ENCODE measurements around the gene OR11L1.

OR11L1 gene

GRCh38 chr1:247862756-247863155, 21.1 kb upstream of the OR11L1 start:
- no peaks in the 10 kb centered on the region for H3K36me3 ChIP-seq
- H3K9me3 ChIP-seq, result no peaks in the 10 kb centered on the region
- TF ChIP-seq CTCF (IDR thresholded peaks at IDR 0.05), result no peak
- peaks cover 23% of the 10 kb centered on the region for H3K27me3 ChIP-seq
- H3K4me1 ChIP-seq (ENCODE audit: control insufficient read depth in 1 of 2, insufficient read depth in 1 of 2, low read depth in 1 of 2, low read length in 1 of 2), result peaks cover 3 to 6% of the 10 kb centered on the region in 2 experiments
- no peak overlapping the region for H3K27ac ChIP-seq
- H3K4me3 ChIP-seq (ENCODE audit: low read depth in 1 of 2, low read length in 1 of 2), result no peak overlapping the region

- Histone ChIP-seq H3K27me3 (peaks cover 55% of the 10 kb centered on the region), H3K9me3 (no peaks in the 10 kb centered on the region), H3K4me1 (ENCODE audit: control insufficient read depth in 1 of 2, insufficient read depth in 1 of 2, low read depth in 1 of 2, low read length in 1 of 2) (peaks cover 9 to 10% of the 10 kb centered on the region in 2 experiments), H3K36me3 (no peaks in the 10 kb centered on the region), H3K27ac (no peak overlapping the region), H3K4me3 (ENCODE audit: low read depth in 1 of 2, low read length in 1 of 2) (peak overlapping the region; percentile 15 to 59)
- no peak for TF ChIP-seq CTCF (IDR thresholded peaks at IDR 0.05)
These were observed 16.4 kb upstream of the OR11L1 start for GRCh38 chr1:247857985-247858619.

- TF ChIP-seq CTCF (IDR thresholded peaks at IDR 0.05), result no peak
- Histone ChIP-seq H3K36me3 (no peaks in the 10 kb centered on the region), H3K4me3 (ENCODE audit: low read depth in 1 of 2, low read length in 1 of 2) (peak within 1 kb of the TSS; percentile 15 to 59), H3K27me3 (peaks cover 55% of the 10 kb centered on the region), H3K4me1 (ENCODE audit: control insufficient read depth in 1 of 2, insufficient read depth in 1 of 2, low read depth in 1 of 2, low read length in 1 of 2) (peaks cover 9 to 10% of the 10 kb centered on the region in 2 experiments), H3K9me3 (no peaks in the 10 kb centered on the region), H3K27ac (no peak within 1 kb of the TSS)
These were observed 15.6 kb upstream of the OR11L1 start, which contains the start of gene TRIM58 for GRCh38 chr1:247857069-247857984. TSS of gene TRIM58 (plus strand) at chr1:247857187. CDS start at chr1:247857247, 60 bp downstream.

GRCh38 chr1:247855911-247856310, 14.2 kb upstream of the OR11L1 start:
- TF ChIP-seq CTCF (IDR thresholded peaks at IDR 0.05), result no peak
- Histone ChIP-seq H3K4me3 (ENCODE audit: low read depth in 1 of 2, low read length in 1 of 2) (no peak overlapping the region), H3K9me3 (no peaks in the 10 kb centered on the region), H3K36me3 (no peaks in the 10 kb centered on the region), H3K27me3 (peaks cover 55% of the 10 kb centered on the region), H3K27ac (no peak overlapping the region), H3K4me1 (ENCODE audit: control insufficient read depth in 1 of 2, insufficient read depth in 1 of 2, low read depth in 1 of 2, low read length in 1 of 2) (peaks cover 9 to 10% of the 10 kb centered on the region in 2 experiments)

DNA sequence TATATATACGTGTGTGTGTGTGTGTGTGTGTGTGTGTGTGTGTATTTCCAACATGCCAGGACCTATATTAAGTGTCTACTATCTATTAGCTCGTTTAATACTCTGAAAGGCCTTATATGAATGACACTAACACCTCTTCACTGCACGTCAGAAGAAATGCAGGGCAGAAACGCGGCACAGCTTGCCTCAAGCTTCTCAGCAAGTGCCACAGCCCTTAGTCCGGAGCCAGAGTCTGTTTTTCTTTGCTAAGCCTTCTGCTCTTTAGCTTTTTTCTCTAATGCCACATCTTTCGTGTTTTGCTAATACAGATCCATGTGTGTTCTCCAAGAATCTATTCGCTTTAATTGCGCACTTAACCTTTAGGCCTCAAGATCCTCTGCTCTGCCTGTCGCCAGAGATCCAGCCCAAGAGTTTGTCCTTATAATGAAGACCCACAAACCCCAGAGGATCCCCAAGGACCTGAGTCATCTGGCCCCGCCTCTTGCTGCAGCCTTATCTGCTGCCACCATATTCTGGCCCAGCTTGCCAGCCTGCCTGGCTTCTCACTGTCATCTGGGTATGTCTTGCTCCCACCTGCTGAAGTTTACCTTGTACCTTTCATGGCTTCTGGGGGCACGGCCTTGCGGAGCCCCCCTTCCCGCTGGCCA, 13.3 kb upstream of the OR11L1 start:
- H3K4me1 ChIP-seq (ENCODE audit: control insufficient read depth in 1 of 2, insufficient read depth in 1 of 2, low read depth in 1 of 2, low read length in 1 of 2), result peaks cover 9 to 10% of the 10 kb centered on the region in 2 experiments

More for the DNA sequence above, 13.3 kb upstream of the OR11L1 start:
- no peak overlapping the region for H3K27ac ChIP-seq
- TF ChIP-seq CTCF (IDR thresholded peaks at IDR 0.05), result no peak
- no peak overlapping the region for H3K4me3 ChIP-seq (ENCODE audit: low read depth in 1 of 2, low read length in 1 of 2)
- H3K36me3 ChIP-seq, result no peaks in the 10 kb centered on the region
- H3K9me3 ChIP-seq, result no peaks in the 10 kb centered on the region
- H3K27me3 ChIP-seq, result peaks cover 53% of the 10 kb centered on the region
